Vagina (tissue), 2 donors: ENCODE data around the gene P2RY6. TPM values are rescaled to one million over a fixed set of nuclear protein-coding genes. Genes with fewer than 3 reads are reported as not detected.
A peak's percentile ranks its signal among the peaks of the same experiment; 100 is the strongest.

Experiments
- DNase-seq, 2 donors: peaks; one replicate each; pipeline ENCODE4 v3.0.0-alpha.2; 2017; ENCODE audit errors: extremely low spot score in 2 of 2
- H3K27ac ChIP-seq: fragments of 200-600 bp; sonication (generic); one replicate; pipeline ENCODE4 v1.5.1; 2019
- H3K27me3 ChIP-seq: fragments of 200-600 bp; sonication (generic); one replicate; pipeline ENCODE4 v1.5.1; 2019
- H3K36me3 ChIP-seq, 2 donors: fragments of 200-600 bp; sonication (generic); one replicate each; pipeline ENCODE4 v1.5.1; 2017 to 2019
- H3K4me1 ChIP-seq: fragments of 200-600 bp; sonication (generic); one replicate; pipeline ENCODE4 v1.5.1; 2019
- H3K4me3 ChIP-seq, 2 donors: fragments of 200-600 bp; sonication (generic); 1 replicate in 1 of 2; 2 replicates in 1 of 2; pipeline ENCODE4 v1.5.1; 2016 to 2019
- H3K9me3 ChIP-seq: fragments of 200-600 bp; sonication (generic); one replicate; pipeline ENCODE4 v1.5.1; 2019
- POLR2A ChIP-seq, 2 donors: fragments of 450-650 bp; IDR thresholded peaks; one replicate each; pipeline ENCODE4 v1.6.1; 2017; ENCODE audit warnings: antibody characterized with exemption in 2 of 2, mild to moderate bottlenecking in 2 of 2, moderate library complexity in 2 of 2
- POLR2AphosphoS5 ChIP-seq, 2 donors: sonication (generic); formaldehyde crosslinking; IDR thresholded peaks; one replicate each; pipeline ENCODE4 v1.9.0; 2017; ENCODE audit warnings: antibody characterized with exemption in 2 of 2, mild to moderate bottlenecking in 2 of 2, low read depth in 1 of 2; ENCODE audit not compliant: insufficient read depth in 1 of 2
- intact Hi-C: fragments of 100-400 bp; cut with DNase I; formaldehyde crosslinking; loops from one replicate; pipeline ENCODE4 v1.15.1; 2023
- total RNA-seq: library from RNA; depleted of rRNA; stranded (reverse); fragments of >200 nt; gene quantifications from one replicate; pipeline ENCODE4 v1.2.3, GENCODE V29; 2016
- TF ChIP-seq, protein P1 (sequence below), 3 experiments: fragments of 450-650 bp in 2 of 3; fragments of 200-600 bp in 1 of 3; sonication (generic) in 1 of 3; IDR thresholded peaks; one replicate each; pipeline ENCODE4 v1.5.1; 2017 to 2019; ENCODE audit warnings: antibody characterized with exemption in 3 of 3, mild to moderate bottlenecking in 2 of 3, moderate library complexity in 2 of 3

The P2RY6 gene
- total RNA-seq, 1 donor from 2014 or later, result 2.0 TPM

DNA sequence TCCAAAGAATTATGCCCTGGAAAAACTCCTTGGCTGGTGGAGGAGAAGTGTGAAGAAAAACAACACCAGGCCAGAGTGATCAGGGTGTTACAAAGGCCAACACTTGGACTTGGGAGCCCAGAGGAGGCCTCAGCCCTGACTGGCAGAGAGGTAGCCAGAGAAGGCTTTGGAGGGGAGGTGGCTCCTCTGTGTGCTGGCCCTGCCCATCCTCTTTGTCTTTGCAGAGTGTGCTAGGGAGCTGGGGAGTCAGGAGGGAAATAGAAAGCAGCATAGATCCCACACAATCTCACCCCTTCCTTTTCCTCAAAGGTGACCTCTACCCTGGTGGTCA, 12.0 kb upstream of the P2RY6 start:
- Histone ChIP-seq H3K27ac (no peak overlapping the region), H3K36me3 (no peaks in the 10 kb centered on the region), H3K9me3 (no peaks in the 10 kb centered on the region), H3K4me1 (peaks cover 21% of the 10 kb centered on the region), H3K27me3 (no peaks in the 10 kb centered on the region), H3K4me3 (no peak overlapping the region)
- no peak for TF ChIP-seq POLR2AphosphoS5 (IDR thresholded peaks at IDR 0.05; ENCODE audit: insufficient read depth in 1 of 2, low read depth in 1 of 2)
- no peak for DNase-seq
- intact Hi-C loops, result no loop called here

DNA sequence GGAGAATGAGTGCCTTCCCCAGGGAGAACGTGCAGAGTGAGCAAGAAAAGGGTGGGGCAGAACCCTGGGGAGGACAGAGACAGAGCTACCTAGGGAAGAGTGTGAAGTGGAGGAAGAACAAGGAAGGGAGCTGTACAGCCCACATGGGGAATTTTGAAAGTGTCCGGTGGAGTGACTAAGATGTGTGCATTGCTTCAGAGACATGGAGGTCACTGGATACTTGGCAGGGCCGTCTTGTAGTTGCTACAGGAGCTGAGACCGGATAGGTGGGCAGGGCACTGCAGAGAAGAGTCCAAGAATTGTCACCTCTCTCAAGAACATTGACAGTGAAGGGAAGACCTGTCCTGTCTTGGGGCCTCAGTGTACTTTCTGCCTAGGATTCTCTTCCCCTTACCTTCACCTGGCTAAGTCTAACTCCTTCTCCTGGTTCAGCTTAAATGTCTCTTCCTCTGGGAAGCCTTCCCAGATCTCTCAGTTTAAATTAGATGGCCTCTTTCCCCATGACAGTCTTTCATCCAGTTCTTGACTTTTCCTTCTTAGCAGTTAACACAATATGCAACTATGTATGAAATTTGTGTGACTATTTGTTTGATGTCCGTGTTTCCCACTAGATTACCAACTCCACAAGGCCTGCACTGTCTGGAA, 9.2 kb upstream of the P2RY6 start:
- H3K36me3 ChIP-seq, result no peaks in the 10 kb centered on the region
- TF ChIP-seq POLR2AphosphoS5 (IDR thresholded peaks at IDR 0.05; ENCODE audit: insufficient read depth in 1 of 2, low read depth in 1 of 2) (no peak), POLR2A (IDR thresholded peaks at IDR 0.05) (no peak)
- TF ChIP-seq, protein P1, sequence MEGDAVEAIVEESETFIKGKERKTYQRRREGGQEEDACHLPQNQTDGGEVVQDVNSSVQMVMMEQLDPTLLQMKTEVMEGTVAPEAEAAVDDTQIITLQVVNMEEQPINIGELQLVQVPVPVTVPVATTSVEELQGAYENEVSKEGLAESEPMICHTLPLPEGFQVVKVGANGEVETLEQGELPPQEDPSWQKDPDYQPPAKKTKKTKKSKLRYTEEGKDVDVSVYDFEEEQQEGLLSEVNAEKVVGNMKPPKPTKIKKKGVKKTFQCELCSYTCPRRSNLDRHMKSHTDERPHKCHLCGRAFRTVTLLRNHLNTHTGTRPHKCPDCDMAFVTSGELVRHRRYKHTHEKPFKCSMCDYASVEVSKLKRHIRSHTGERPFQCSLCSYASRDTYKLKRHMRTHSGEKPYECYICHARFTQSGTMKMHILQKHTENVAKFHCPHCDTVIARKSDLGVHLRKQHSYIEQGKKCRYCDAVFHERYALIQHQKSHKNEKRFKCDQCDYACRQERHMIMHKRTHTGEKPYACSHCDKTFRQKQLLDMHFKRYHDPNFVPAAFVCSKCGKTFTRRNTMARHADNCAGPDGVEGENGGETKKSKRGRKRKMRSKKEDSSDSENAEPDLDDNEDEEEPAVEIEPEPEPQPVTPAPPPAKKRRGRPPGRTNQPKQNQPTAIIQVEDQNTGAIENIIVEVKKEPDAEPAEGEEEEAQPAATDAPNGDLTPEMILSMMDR (IDR thresholded peaks at IDR 0.05), result no peak
- no peaks in the 10 kb centered on the region for H3K9me3 ChIP-seq
- no peak overlapping the region for H3K27ac ChIP-seq
- no peaks in the 10 kb centered on the region for H3K27me3 ChIP-seq
- intact Hi-C loops, result no loop called here
- peaks cover 12% of the 10 kb centered on the region for H3K4me1 ChIP-seq
- no peak for DNase-seq
- H3K4me3 ChIP-seq, result no peak overlapping the region

DNA sequence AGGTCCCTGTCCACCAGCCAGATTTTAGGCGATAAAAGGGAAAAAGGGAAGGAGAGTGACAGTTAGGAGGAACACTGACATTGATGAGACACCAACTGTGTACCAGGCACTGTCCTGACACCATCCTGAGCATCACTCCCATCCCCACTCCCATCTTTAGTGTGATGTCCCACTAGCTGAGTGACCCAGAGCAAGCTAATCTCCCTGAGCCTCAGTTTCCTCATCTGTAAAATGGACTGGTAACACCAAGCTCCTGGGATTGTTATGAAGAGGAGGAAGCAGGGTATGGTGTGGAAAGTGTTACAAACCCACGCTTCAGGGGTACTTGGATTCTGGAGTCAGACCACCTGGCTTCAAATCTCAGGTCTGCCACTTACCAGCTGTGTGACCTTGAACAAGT, 8.5 kb upstream of the P2RY6 start:
- DNase-seq, result no peak
- intact Hi-C loops, result no loop called here
- TF ChIP-seq, protein P1 (IDR thresholded peaks at IDR 0.05), result no peak
- TF ChIP-seq POLR2A (IDR thresholded peaks at IDR 0.05) (no peak), POLR2AphosphoS5 (IDR thresholded peaks at IDR 0.05; ENCODE audit: insufficient read depth in 1 of 2, low read depth in 1 of 2) (no peak)
- Histone ChIP-seq H3K36me3 (no peaks in the 10 kb centered on the region), H3K27ac (no peak overlapping the region), H3K27me3 (no peaks in the 10 kb centered on the region), H3K9me3 (no peaks in the 10 kb centered on the region), H3K4me1 (peaks cover 6% of the 10 kb centered on the region), H3K4me3 (no peak overlapping the region)

DNA sequence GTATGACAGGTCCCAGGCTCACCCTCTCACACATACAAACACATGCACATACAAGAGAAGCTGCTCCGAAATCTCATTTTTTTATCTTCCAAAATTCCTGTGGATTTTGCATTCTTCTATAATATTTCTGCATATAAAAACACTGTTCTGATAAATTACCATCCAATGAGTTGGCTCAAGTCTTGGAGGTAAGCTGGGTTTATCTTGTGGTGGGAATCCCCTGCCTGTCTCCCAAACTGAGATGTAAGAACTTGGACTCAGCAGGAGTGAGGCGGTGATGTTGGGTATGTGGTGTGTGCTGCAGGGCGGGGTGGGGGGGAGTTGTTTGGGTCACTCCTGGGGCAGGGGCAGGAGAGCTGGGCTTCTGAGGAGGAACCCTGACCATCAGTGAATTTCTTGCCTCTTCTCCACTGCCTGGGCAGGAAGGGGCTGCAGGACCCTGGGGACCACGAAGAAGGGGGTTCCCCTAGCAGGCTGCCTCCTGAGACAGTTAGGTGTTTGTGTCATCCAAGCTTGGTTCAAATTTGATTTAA, 6.8 kb upstream of the P2RY6 start:
- no peaks in the 10 kb centered on the region for H3K27me3 ChIP-seq
- H3K36me3 ChIP-seq, result no peaks in the 10 kb centered on the region
- H3K4me3 ChIP-seq, result no peak overlapping the region
- TF ChIP-seq POLR2AphosphoS5 (IDR thresholded peaks at IDR 0.05; ENCODE audit: insufficient read depth in 1 of 2, low read depth in 1 of 2) (no peak), POLR2A (IDR thresholded peaks at IDR 0.05) (no peak)
- TF ChIP-seq, protein P1 (IDR thresholded peaks at IDR 0.05), result no peak
- H3K4me1 ChIP-seq, result peaks cover 6% of the 10 kb centered on the region
- intact Hi-C loops, result no loop called here
- no peak overlapping the region for H3K27ac ChIP-seq
- no peaks in the 10 kb centered on the region for H3K9me3 ChIP-seq
- no peak for DNase-seq

DNA sequence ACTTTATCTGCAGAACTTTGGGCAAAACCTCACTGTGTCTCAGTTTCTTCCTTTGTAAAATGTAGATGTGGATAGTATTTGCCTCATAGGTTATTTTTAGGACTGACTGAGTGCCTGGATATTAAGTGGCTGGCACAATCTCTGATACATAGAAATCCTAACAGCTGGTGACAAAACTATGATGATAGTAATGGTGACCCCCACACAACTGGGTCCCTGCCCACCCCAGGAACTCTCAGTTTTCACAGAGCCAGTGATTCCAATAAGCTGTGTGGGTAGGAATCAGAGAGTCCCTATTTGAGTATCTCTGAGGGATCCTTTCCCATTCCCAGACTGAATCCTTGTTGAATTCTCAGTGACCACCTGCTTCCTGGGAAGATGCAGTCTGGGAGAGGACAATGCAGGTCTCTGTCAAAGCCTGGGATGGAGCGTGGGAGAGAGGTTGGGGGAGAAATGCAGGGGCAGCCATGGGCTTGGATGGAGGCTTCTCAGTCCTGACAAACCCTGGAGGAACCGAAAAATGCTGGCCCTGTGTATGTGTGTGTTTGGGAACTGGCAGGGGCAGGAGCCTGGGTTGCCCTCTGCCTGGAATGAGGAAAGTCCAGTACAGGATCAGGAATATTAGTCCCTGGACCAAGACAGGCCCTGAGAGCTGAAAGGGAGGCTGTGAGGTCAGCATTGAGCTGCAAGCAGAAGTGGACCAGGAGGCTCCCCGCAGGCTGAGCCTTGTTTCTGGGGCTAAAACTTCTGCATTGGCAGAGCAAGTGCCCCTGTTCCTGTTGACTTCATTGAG, 6.1 kb upstream of the P2RY6 start:
- Histone ChIP-seq H3K36me3 (no peaks in the 10 kb centered on the region), H3K27me3 (no peaks in the 10 kb centered on the region), H3K27ac (no peak overlapping the region), H3K4me1 (peaks cover 6% of the 10 kb centered on the region), H3K9me3 (no peaks in the 10 kb centered on the region), H3K4me3 (no peak overlapping the region)
- intact Hi-C loops, result no loop called here
- TF ChIP-seq, protein P1 (IDR thresholded peaks at IDR 0.05), result no peak
- TF ChIP-seq POLR2AphosphoS5 (IDR thresholded peaks at IDR 0.05; ENCODE audit: insufficient read depth in 1 of 2, low read depth in 1 of 2) (no peak), POLR2A (IDR thresholded peaks at IDR 0.05) (no peak)
- DNase-seq, result peak; percentile 72 to 82
